NCI-H1105 (cell line): ENCODE results near the gene ZNF709.
"Not testable (repeated sequence)": the region's sequence is repeated elsewhere in the genome, so short reads cannot be mapped to it uniquely, and the experiment has no call there.

Experiments
- DNase-seq: peaks from one replicate; lab custom pipeline; 2025; lab: John Stamatoyannopoulos, UW

ZNF709 gene

DNA sequence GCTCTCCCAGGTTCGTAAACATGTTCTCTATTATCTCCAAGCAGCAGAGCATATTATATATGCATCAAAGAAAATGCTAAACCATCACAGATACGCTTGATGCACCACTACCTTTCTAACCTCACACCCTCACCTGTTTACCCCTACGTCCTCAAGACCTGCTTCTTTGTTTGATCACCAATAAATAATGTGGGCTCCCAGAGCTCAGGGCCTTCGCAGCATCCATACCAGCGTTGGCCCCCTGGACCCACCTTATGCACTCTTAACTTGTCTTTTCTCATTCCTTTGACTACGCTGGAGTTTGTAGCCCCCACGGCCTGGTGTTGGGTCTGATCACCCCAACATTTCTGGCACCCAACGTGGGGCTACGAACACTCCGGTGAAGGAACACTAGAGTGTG, 33.8 kb downstream of the ZNF709 start:
- DNase-seq, result no peak

DNA sequence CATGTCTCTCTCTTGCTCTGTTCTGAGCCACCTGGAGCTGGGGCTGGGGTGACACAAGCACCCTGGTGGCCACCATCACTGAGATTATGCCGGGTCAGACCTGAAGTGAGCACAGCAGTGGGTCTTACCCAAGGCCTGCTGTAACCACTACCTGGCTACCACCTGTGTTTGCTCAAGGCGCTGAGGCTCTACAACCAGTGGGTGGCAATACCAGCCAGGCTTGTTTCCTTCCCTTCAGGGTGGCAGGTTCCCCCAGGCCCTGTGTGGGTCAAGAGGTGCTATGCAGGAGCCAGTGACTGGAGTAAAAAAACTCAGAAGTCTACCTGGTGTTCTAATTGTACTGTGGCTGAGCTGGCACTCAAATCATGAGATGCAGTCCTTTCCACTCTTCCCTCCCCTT, 35.8 kb downstream of the ZNF709 start:
- DNase-seq, result no peak

DNA sequence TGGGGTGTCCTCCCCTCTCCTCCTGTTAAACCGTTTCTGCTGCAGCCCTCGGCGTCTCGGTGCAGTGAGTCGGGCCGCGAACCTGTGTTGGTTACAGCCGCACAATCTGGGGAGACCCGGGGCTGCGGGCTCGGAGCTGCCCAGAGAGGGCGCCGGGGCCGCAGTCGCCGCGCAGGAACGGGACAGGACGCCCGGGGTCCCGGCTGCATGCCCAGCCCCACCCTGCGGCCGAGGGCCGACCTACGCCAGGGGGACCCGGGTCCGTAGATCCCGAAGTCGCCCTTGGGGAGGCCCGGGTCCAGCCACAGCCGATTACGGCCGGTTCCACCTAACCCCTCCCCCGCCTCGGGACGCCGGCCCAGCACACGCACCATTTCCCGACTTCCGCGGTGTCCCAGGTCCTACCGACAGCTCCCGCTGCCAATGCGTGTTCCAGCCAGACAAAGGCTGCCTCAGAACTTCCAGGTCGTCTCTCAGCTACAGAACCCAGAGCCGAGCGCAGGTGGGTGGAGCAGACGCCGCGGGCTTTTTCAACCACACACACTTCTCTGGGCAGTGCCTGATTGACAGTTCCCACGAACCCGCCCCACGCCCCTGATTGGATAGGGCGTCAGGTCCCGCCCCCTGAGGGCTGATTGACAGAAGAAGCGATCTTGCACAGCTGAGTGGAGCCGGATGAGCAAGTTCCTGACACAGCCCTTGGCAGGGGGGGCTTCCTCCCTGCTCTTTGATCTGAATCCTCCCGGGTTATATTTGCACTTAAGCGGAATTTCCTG, 43.9 kb downstream of the ZNF709 start, which contains the start of gene ZNF443:
Gene ZNF443 (minus strand): TSS at position 481 of the 776 bp plus-strand sequence. CDS start 107 bp downstream, at position 374.
- peak; percentile 96 for DNase-seq

DNA sequence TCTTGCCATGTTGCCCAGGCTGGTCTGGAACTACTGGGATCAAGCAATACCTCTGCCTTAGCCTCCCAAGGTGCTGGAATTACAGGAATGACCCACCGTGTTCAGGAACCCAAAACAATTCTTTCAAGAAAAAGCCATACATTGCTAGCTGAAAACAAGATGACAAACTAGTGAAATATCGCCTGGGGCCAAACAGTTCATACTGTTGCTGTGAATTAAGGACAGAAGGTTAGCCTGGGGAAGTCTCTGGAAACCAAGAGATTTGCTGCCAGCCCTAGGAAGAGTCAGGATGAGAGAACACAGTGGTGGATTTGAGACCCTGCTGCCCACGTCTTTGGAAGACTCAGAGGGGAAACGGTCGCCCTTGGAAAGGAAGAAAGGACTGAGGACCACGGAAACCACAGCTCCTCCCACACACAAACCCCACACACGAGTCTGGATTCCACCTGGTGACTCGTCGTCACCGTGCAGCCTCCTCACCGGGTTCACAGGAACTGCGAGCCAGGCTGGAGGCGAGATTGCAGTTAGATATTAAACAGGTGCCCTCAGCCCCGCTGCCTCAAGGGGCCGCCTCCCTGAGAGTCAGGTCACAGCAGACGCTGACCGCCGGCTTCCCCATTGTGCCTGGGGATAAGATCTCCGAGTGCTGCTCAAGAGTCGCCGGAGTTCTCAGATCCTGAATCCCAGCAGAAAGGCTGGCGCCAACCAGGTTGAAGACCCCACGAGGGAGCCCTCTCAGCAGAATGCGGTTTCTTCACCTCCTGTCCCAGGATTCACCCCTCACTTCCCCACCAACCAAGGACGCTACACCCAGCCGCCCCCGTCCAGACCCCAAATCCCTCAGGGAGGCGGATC, 44.7 kb downstream of the ZNF709 start:
- not testable (repeated sequence) for DNase-seq

DNA sequence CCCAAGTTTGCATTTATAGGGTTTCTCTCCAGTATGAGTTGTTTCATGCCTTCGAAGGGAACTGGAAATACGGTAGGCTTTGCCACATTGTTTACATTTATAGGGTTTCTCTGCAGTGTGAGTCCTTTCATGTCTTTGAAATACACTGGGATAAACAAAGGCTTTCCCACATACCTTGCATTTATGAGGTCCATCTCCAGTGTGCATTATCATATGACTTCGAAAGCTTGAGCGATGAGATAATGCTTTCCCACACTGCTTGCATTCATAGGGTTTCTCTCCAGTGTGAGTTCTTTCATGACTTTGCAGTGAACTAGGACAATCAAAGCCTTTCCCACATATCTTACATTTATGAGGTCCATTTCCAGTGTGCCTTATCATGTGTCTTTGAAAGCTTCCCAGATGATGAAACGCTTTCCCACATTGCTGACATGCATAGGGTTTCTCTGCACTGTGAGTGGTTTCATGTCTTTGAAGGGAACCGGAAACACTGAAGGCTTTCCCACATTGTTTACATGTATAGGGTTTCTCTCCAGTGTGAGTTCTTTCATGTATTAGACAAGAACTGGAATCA, 53.8 kb downstream of the ZNF709 start:
- not testable (repeated sequence) for DNase-seq

DNA sequence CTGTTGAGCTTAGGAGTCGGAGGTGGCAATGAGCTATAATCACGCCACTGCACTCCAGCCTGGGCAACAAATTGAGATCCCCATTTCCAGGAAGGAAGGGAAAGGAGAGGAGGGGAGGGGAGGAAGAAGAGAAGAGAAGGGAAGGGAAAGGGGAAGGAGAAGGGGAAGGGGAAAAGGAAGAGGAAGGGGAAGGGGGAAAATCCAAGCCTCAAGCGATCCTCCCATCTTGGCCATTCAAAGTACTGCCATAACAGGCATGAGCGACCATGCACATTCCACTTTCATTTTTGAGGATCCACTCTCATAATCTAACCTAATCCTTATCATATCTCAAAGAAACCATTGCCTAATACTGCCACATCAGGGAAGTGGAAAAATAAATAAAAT, 58.7 kb downstream of the ZNF709 start:
- no peak for DNase-seq

DNA sequence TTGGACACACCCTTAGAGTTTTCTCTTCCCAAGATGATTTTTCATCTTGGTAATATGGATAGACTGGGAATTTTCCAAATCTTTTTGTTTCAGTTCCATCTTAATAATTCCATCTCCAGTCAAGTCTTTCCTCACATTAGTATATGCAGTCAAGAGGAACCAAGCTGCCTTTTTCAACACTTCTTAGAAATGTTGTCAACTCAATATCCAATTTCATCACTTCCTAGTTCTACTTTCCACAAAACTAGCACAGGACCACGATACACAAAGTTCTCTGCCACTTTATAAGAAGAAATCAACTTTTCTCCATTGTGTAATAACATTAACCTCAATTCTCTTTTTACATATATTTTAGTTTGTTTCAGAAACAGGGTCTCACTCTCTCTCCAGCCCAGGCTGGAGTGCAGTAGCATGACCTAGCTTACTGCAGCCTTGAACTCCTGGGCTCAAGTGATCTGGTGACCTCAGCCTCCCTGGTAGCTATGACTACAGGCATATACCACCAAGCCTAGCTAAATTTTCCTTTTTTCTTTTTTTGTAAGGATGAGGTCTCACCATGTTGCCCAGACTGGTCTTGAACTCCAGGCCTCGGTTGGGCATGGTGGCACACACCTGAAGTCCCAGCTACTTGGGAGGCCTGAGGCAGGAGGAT, 59.3 kb downstream of the ZNF709 start:
- no peak for DNase-seq

DNA sequence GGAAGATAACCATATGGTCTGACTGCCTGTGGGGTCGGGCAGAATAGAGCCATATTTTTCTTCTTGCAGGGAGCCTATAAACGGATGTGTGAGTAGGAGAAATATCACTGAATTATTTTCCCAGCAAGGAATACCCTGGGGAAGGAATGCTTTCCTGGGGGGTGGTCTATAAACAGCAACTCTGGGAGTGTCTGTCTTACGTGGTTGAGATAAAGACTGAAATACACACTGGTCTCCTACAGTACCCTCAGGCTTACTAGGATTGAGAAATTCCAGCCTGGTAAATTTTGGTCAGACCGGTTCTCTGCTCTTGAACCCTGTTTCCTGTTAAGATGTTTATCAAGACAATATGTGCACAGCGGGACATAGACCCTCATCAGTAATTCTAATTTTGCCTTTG, 67.3 kb downstream of the ZNF709 start:
- DNase-seq, result not testable (repeated sequence)

DNA sequence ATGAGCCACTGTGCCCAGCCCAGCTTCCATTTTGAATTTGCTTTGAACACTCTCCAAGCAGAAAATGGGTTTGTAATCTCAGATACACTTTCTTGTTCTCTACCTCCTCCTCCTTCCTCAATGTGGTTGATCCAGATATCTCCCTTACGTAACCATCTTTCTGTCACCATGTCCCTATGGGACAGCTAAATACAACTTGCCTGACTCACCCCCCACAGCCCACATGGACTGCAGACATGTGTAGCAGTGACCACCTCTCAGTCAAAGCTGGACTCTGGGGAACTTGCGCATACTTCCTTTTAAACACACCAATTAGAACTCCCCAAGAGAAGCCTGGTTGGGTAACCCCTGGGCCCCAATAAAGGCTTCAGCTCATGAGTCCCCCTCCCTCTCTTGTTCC, 72.7 kb downstream of the ZNF709 start:
- no peak for DNase-seq
